ENCODE measurements around the gene ANKRD34A.

ANKRD34A gene

DNA sequence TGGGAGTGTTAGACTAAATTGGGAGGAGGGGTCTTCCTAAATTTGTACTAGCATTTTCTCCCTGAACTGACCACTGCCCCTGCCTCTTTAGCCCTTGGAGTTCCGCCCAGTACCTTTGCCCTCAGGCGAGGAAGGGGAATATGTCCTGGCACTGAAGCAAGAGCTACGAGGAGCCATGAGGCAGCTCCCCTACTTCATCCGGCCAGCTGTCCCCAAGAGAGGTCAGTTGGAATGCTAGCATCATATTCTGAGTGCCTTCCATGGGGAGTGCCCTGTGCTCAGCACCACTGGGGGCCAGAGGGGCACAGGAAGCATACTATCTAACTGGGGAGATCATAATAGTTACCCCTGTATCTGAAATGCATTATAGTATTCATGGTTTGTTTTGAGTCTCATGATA lies 10.8 kb upstream of the ANKRD34A start (continued):
- TF ChIP-seq, protein P1, sequence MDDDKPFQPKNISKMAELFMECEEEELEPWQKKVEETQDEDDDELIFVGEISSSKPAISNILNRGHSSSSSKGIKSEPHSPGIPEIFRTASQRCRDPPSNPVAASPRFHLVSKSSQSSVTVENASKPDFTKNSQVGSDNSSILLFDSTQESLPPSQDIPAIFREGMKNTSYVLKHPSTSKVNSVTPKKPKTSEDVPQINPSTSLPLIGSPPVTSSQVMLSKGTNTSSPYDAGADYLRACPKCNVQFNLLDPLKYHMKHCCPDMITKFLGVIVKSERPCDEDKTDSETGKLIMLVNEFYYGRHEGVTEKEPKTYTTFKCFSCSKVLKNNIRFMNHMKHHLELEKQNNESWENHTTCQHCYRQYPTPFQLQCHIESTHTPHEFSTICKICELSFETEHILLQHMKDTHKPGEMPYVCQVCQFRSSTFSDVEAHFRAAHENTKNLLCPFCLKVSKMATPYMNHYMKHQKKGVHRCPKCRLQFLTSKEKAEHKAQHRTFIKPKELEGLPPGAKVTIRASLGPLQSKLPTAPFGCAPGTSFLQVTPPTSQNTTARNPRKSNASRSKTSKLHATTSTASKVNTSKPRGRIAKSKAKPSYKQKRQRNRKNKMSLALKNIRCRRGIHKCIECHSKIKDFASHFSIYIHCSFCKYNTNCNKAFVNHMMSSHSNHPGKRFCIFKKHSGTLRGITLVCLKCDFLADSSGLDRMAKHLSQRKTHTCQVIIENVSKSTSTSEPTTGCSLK (tag by site-specific recombination; IDR thresholded peaks at IDR 0.05) = no peak
- no peak for TF ChIP-seq SCRT1 (tag by site-specific recombination; IDR thresholded peaks at IDR 0.05; ENCODE audit: borderline replicate concordance)
- TF ChIP-seq, protein P2, sequence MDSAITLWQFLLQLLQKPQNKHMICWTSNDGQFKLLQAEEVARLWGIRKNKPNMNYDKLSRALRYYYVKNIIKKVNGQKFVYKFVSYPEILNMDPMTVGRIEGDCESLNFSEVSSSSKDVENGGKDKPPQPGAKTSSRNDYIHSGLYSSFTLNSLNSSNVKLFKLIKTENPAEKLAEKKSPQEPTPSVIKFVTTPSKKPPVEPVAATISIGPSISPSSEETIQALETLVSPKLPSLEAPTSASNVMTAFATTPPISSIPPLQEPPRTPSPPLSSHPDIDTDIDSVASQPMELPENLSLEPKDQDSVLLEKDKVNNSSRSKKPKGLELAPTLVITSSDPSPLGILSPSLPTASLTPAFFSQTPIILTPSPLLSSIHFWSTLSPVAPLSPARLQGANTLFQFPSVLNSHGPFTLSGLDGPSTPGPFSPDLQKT (IDR thresholded peaks at IDR 0.05; ENCODE audit: borderline replicate concordance, low read depth, low read length) = no peak
- TF ChIP-seq, protein P3, sequence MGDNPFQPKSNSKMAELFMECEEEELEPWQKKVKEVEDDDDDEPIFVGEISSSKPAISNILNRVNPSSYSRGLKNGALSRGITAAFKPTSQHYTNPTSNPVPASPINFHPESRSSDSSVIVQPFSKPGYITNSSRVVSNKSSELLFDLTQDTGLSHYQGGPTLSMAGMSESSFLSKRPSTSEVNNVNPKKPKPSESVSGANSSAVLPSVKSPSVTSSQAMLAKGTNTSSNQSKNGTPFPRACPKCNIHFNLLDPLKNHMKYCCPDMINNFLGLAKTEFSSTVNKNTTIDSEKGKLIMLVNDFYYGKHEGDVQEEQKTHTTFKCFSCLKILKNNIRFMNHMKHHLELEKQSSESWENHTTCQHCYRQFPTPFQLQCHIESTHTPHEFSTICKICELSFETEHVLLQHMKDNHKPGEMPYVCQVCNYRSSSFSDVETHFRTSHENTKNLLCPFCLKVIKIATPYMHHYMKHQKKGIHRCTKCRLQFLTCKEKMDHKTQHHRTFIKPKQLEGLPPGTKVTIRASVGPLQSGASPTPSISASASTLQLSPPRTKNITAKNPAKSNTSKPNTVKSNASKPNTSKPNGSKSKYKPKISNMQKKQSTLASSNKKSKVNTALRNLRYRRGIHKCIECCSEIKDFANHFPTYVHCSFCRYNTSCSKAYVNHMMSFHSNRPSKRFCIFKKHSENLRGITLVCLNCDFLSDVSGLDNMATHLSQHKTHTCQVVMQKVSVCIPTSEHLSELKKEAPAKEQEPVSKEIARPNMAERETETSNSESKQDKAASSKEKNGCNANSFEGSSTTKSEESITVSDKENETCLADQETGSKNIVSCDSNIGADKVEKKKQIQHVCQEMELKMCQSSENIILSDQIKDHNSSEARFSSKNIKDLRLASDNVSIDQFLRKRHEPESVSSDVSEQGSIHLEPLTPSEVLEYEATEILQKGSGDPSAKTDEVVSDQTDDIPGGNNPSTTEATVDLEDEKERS (tag by site-specific recombination; IDR thresholded peaks at IDR 0.05) = no peak
- TF ChIP-seq ZNF473 (tag by site-specific recombination; IDR thresholded peaks at IDR 0.05) = no peak
- no peak for TF ChIP-seq ZNF624 (tag by site-specific recombination; IDR thresholded peaks at IDR 0.05)
- TF ChIP-seq BCL11B (tag by site-specific recombination; IDR thresholded peaks at IDR 0.05; ENCODE audit: low read depth) = no peak
- no peak for TF ChIP-seq ZNF354C (tag by site-specific recombination; IDR thresholded peaks at IDR 0.05; ENCODE audit: borderline replicate concordance, low read depth)
- TF ChIP-seq, protein P4, sequence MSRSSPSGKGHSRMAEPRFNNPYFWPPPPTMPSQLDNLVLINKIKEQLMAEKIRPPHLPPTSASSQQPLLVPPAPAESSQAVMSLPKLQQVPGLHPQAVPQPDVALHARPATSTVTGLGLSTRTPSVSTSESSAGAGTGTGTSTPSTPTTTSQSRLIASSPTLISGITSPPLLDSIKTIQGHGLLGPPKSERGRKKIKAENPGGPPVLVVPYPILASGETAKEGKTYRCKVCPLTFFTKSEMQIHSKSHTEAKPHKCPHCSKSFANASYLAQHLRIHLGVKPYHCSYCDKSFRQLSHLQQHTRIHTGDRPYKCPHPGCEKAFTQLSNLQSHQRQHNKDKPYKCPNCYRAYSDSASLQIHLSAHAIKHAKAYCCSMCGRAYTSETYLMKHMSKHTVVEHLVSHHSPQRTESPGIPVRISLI (tag by site-specific recombination; IDR thresholded peaks at IDR 0.05) = no peak
- no peak for TF ChIP-seq ZNF776 (tag by site-specific recombination; IDR thresholded peaks at IDR 0.05; ENCODE audit: borderline replicate concordance)
- TF ChIP-seq ZSCAN23 (tag by site-specific recombination; IDR thresholded peaks at IDR 0.05) = no peak
- no peak for TF ChIP-seq KLF10 (tag by site-specific recombination; IDR thresholded peaks at IDR 0.05)
- no peak for TF ChIP-seq ZNF350 (tag by site-specific recombination; IDR thresholded peaks at IDR 0.05)
- TF ChIP-seq ZNF146 (tag by site-specific recombination; IDR thresholded peaks at IDR 0.05) = no peak
- TF ChIP-seq ZNF324 (tag by site-specific recombination; IDR thresholded peaks at IDR 0.05) = no peak

DNA sequence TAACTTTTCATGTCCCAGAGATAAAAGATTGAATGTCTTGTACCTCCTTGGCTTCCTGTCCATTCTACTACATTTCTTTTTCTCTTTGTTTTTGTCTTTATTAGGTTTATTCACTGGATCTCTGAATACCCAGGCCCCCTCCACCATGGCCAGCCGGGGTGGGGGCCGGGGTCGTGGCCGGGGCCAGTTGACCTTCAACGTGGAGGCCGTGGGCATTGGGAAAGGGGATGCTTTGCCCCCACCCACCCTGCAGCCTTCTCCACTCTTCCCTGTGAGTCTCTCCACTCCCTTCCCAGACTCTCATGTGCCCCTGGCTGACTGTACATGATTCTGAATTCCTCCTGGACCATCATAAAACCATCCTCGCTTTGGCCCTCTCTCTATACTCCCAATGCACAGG lies 10.3 kb upstream of the ANKRD34A start:
- TF ChIP-seq ZNF174 (tag by site-specific recombination; IDR thresholded peaks at IDR 0.05) (no peak), ZNF121 (tag by site-specific recombination; IDR thresholded peaks at IDR 0.05) (no peak), ZSCAN23 (tag by site-specific recombination; IDR thresholded peaks at IDR 0.05) (no peak)
- ChIA-PET CTCF (interaction anchor here (0.8 to 1.2 kb wide), 3 partner anchors 32 to 110 kb away, joined by 4 to 5 read pairs (median 4); no protein-coding TSS in a partner anchor), POLR2A (no interaction called here)
- no peak overlapping the region for H3K4me3 ChIP-seq (ENCODE audit: low read depth, low read length)
- H3K9me3 ChIP-seq (ENCODE audit: control insufficient read depth, insufficient read depth, low read depth, low read length) = no peaks in the 10 kb centered on the region
- no peak overlapping the region for H3K27ac ChIP-seq (ENCODE audit: extremely low read depth, low read depth, low read length)
- H3K36me3 ChIP-seq (ENCODE audit: control insufficient read depth in 2 of 2, insufficient read depth in 1 of 2, low read length in 2 of 2) = no peaks in the 10 kb centered on the region
- H3K4me1 ChIP-seq (ENCODE audit: control insufficient read depth, insufficient read depth, low read length) = peaks cover 6% of the 10 kb centered on the region; the same call in 1 of the 2 replicates
